ENCODE results near the gene PSME4. TPM values are rescaled to one million over a fixed set of nuclear protein-coding genes. Genes with fewer than 3 reads are reported as not detected.
A peak's percentile ranks its signal among the peaks of the same experiment; 100 is the strongest.
"Not testable (repeated sequence)": the region's sequence is repeated elsewhere in the genome, so short reads cannot be mapped to it uniquely, and the experiment has no call there.

The PSME4 gene
- total RNA-seq, 1 donor from 2014 or later, result 28.2 TPM

GRCh38 chr2:53964257-53964952, 6.4 kb downstream of the PSME4 start:
- H3K27me3 ChIP-seq (ENCODE audit: control insufficient read depth in 3 of 3, insufficient read depth in 3 of 3, low read length in 3 of 3), result no peaks in the 10 kb centered on the region
- peaks cover 14 to 22% (median 21%) of the 10 kb centered on the region in 3 donors for H3K4me1 ChIP-seq (ENCODE audit: control insufficient read depth in 3 of 3, insufficient read depth in 3 of 3, low read length in 3 of 3)
- H3K9me3 ChIP-seq (ENCODE audit: control insufficient read depth in 3 of 3, low read length in 3 of 3), result no peaks in the 10 kb centered on the region
- H3K36me3 ChIP-seq (ENCODE audit: control insufficient read depth in 3 of 3, insufficient read depth in 3 of 3, low read length in 3 of 3), result no peaks in the 10 kb centered on the region
- H3K9ac ChIP-seq (ENCODE audit: low read depth in 1 of 3, low read length in 3 of 3), result no peak overlapping the region
- H3K27ac ChIP-seq (ENCODE audit: low read depth, low read length), result no peak overlapping the region
- no peak overlapping the region for H3K4me3 ChIP-seq (ENCODE audit: low read length in 3 of 3)

- H3K27ac ChIP-seq (ENCODE audit: low read depth, low read length); H3K9me3 ChIP-seq (ENCODE audit: control insufficient read depth in 3 of 3, low read length in 3 of 3); H3K27me3 ChIP-seq (ENCODE audit: control insufficient read depth in 3 of 3, insufficient read depth in 3 of 3, low read length in 3 of 3); H3K36me3 ChIP-seq (ENCODE audit: control insufficient read depth in 3 of 3, insufficient read depth in 3 of 3, low read length in 3 of 3); H3K4me3 ChIP-seq (ENCODE audit: low read length in 3 of 3); H3K9ac ChIP-seq (ENCODE audit: low read depth in 1 of 3, low read length in 3 of 3): not testable (repeated sequence)
- peaks cover 10 to 11% (median 11%) of the 10 kb centered on the region in 3 donors for H3K4me1 ChIP-seq (ENCODE audit: control insufficient read depth in 3 of 3, insufficient read depth in 3 of 3, low read length in 3 of 3)
These were observed 9.1 kb downstream of the PSME4 start for GRCh38 chr2:53961478-53962216.

GRCh38 chr2:53960476-53960875, 10.3 kb downstream of the PSME4 start:
- no peaks in the 10 kb centered on the region for H3K9me3 ChIP-seq (ENCODE audit: control insufficient read depth in 3 of 3, low read length in 3 of 3)

GRCh38 chr2:53958443-53958842, 12.3 kb downstream of the PSME4 start:
- H3K36me3 ChIP-seq (ENCODE audit: control insufficient read depth in 3 of 3, insufficient read depth in 3 of 3, low read length in 3 of 3), result no peaks in the 10 kb centered on the region
- no peak overlapping the region for H3K4me3 ChIP-seq (ENCODE audit: low read length in 3 of 3)
- H3K9me3 ChIP-seq (ENCODE audit: control insufficient read depth in 3 of 3, low read length in 3 of 3), result no peaks in the 10 kb centered on the region
- H3K27me3 ChIP-seq (ENCODE audit: control insufficient read depth in 3 of 3, insufficient read depth in 3 of 3, low read length in 3 of 3), result no peaks in the 10 kb centered on the region
- no peak overlapping the region for H3K9ac ChIP-seq (ENCODE audit: low read depth in 1 of 3, low read length in 3 of 3)
- H3K4me1 ChIP-seq (ENCODE audit: control insufficient read depth in 3 of 3, insufficient read depth in 3 of 3, low read length in 3 of 3), result peaks cover 6 to 11% (median 9%) of the 10 kb centered on the region in 3 donors
- H3K27ac ChIP-seq (ENCODE audit: low read depth, low read length), result no peak overlapping the region

More at GRCh38 chr2:53960476-53960875, 10.3 kb downstream of the PSME4 start:
- peaks cover 10 to 11% (median 11%) of the 10 kb centered on the region in 3 donors for H3K4me1 ChIP-seq (ENCODE audit: control insufficient read depth in 3 of 3, insufficient read depth in 3 of 3, low read length in 3 of 3)
- H3K4me3 ChIP-seq (ENCODE audit: low read length in 3 of 3), result no peak overlapping the region
- no peak overlapping the region for H3K27ac ChIP-seq (ENCODE audit: low read depth, low read length)
- H3K36me3 ChIP-seq (ENCODE audit: control insufficient read depth in 3 of 3, insufficient read depth in 3 of 3, low read length in 3 of 3), result no peaks in the 10 kb centered on the region
- H3K27me3 ChIP-seq (ENCODE audit: control insufficient read depth in 3 of 3, insufficient read depth in 3 of 3, low read length in 3 of 3), result no peaks in the 10 kb centered on the region
- no peak overlapping the region for H3K9ac ChIP-seq (ENCODE audit: low read depth in 1 of 3, low read length in 3 of 3)

- Histone ChIP-seq H3K9me3 (ENCODE audit: control insufficient read depth in 3 of 3, low read length in 3 of 3) (no peaks in the 10 kb centered on the region), H3K36me3 (ENCODE audit: control insufficient read depth in 3 of 3, insufficient read depth in 3 of 3, low read length in 3 of 3) (peaks cover 0 to 12% (median 5%) of the 10 kb centered on the region in 3 donors), H3K4me3 (ENCODE audit: low read length in 3 of 3) (no peak overlapping the region), H3K27me3 (ENCODE audit: control insufficient read depth in 3 of 3, insufficient read depth in 3 of 3, low read length in 3 of 3) (no peaks in the 10 kb centered on the region), H3K4me1 (ENCODE audit: control insufficient read depth in 3 of 3, insufficient read depth in 3 of 3, low read length in 3 of 3) (peaks cover 0 to 2% (median 0%) of the 10 kb centered on the region in 3 donors), H3K27ac (ENCODE audit: low read depth, low read length) (no peak overlapping the region), H3K9ac (ENCODE audit: low read depth in 1 of 3, low read length in 3 of 3) (no peak overlapping the region)
These were observed 18.3 kb downstream of the PSME4 start for GRCh38 chr2:53952519-53952918.

- Histone ChIP-seq H3K9me3 (ENCODE audit: control insufficient read depth in 3 of 3, low read length in 3 of 3) (no peaks in the 10 kb centered on the region), H3K4me3 (ENCODE audit: low read length in 3 of 3) (no peak overlapping the region), H3K27me3 (ENCODE audit: control insufficient read depth in 3 of 3, insufficient read depth in 3 of 3, low read length in 3 of 3) (no peaks in the 10 kb centered on the region), H3K27ac (ENCODE audit: low read depth, low read length) (no peak overlapping the region), H3K36me3 (ENCODE audit: control insufficient read depth in 3 of 3, insufficient read depth in 3 of 3, low read length in 3 of 3) (peaks cover 2 to 21% (median 5%) of the 10 kb centered on the region in 3 donors), H3K9ac (ENCODE audit: low read depth in 1 of 3, low read length in 3 of 3) (no peak overlapping the region), H3K4me1 (ENCODE audit: control insufficient read depth in 3 of 3, insufficient read depth in 3 of 3, low read length in 3 of 3) (peaks cover 0 to 4% (median 3%) of the 10 kb centered on the region in 3 donors)
These were observed 21.3 kb downstream of the PSME4 start for GRCh38 chr2:53949457-53949856.

GRCh38 chr2:53945538-53945937, 25.3 kb downstream of the PSME4 start:
- H3K9ac ChIP-seq (ENCODE audit: low read depth in 1 of 3, low read length in 3 of 3), result no peak overlapping the region
- no peak overlapping the region for H3K4me3 ChIP-seq (ENCODE audit: low read length in 3 of 3)
- H3K9me3 ChIP-seq (ENCODE audit: control insufficient read depth in 3 of 3, low read length in 3 of 3), result no peaks in the 10 kb centered on the region
- H3K4me1 ChIP-seq (ENCODE audit: control insufficient read depth in 3 of 3, insufficient read depth in 3 of 3, low read length in 3 of 3), result peaks cover 0 to 4% (median 3%) of the 10 kb centered on the region in 3 donors
- no peaks in the 10 kb centered on the region for H3K27me3 ChIP-seq (ENCODE audit: control insufficient read depth in 3 of 3, insufficient read depth in 3 of 3, low read length in 3 of 3)
- peaks cover 4 to 25% (median 5%) of the 10 kb centered on the region in 3 donors for H3K36me3 ChIP-seq (ENCODE audit: control insufficient read depth in 3 of 3, insufficient read depth in 3 of 3, low read length in 3 of 3)
- peak overlapping the region; percentile 64 for H3K27ac ChIP-seq (ENCODE audit: low read depth, low read length)

- Histone ChIP-seq H3K27me3 (ENCODE audit: control insufficient read depth in 3 of 3, insufficient read depth in 3 of 3, low read length in 3 of 3) (no peaks in the 10 kb centered on the region), H3K4me3 (ENCODE audit: low read length in 3 of 3) (no peak overlapping the region), H3K9me3 (ENCODE audit: control insufficient read depth in 3 of 3, low read length in 3 of 3) (no peaks in the 10 kb centered on the region), H3K27ac (ENCODE audit: low read depth, low read length) (no peak overlapping the region), H3K9ac (ENCODE audit: low read depth in 1 of 3, low read length in 3 of 3) (no peak overlapping the region), H3K36me3 (ENCODE audit: control insufficient read depth in 3 of 3, insufficient read depth in 3 of 3, low read length in 3 of 3) (peaks cover 4 to 28% (median 5%) of the 10 kb centered on the region in 3 donors), H3K4me1 (ENCODE audit: control insufficient read depth in 3 of 3, insufficient read depth in 3 of 3, low read length in 3 of 3) (peaks cover 0 to 4% (median 3%) of the 10 kb centered on the region in 3 donors)
These were observed 26.3 kb downstream of the PSME4 start for GRCh38 chr2:53944542-53944941.

- H3K9ac ChIP-seq (ENCODE audit: low read depth in 1 of 3, low read length in 3 of 3), result no peak overlapping the region
- no peak overlapping the region for H3K27ac ChIP-seq (ENCODE audit: low read depth, low read length)
- H3K4me1 ChIP-seq (ENCODE audit: control insufficient read depth in 3 of 3, insufficient read depth in 3 of 3, low read length in 3 of 3), result peaks cover 0 to 4% (median 3%) of the 10 kb centered on the region in 3 donors
- H3K27me3 ChIP-seq (ENCODE audit: control insufficient read depth in 3 of 3, insufficient read depth in 3 of 3, low read length in 3 of 3), result no peaks in the 10 kb centered on the region
- peaks cover 3 to 21% (median 7%) of the 10 kb centered on the region in 3 donors for H3K36me3 ChIP-seq (ENCODE audit: control insufficient read depth in 3 of 3, insufficient read depth in 3 of 3, low read length in 3 of 3)
- no peak overlapping the region for H3K4me3 ChIP-seq (ENCODE audit: low read length in 3 of 3)
- no peaks in the 10 kb centered on the region for H3K9me3 ChIP-seq (ENCODE audit: control insufficient read depth in 3 of 3, low read length in 3 of 3)
These were observed 28.5 kb downstream of the PSME4 start for GRCh38 chr2:53942280-53942679.

GRCh38 chr2:53941749-53942148, 29.0 kb downstream of the PSME4 start:
- Histone ChIP-seq H3K27ac (ENCODE audit: low read depth, low read length) (no peak overlapping the region), H3K9ac (ENCODE audit: low read depth in 1 of 3, low read length in 3 of 3) (no peak overlapping the region), H3K36me3 (ENCODE audit: control insufficient read depth in 3 of 3, insufficient read depth in 3 of 3, low read length in 3 of 3) (peaks cover 6 to 24% (median 8%) of the 10 kb centered on the region in 3 donors), H3K9me3 (ENCODE audit: control insufficient read depth in 3 of 3, low read length in 3 of 3) (no peaks in the 10 kb centered on the region), H3K4me1 (ENCODE audit: control insufficient read depth in 3 of 3, insufficient read depth in 3 of 3, low read length in 3 of 3) (peaks cover 0 to 4% (median 3%) of the 10 kb centered on the region in 3 donors), H3K4me3 (ENCODE audit: low read length in 3 of 3) (no peak overlapping the region), H3K27me3 (ENCODE audit: control insufficient read depth in 3 of 3, insufficient read depth in 3 of 3, low read length in 3 of 3) (no peaks in the 10 kb centered on the region)

Measured in skeletal muscle tissue (tissue), 4 donors.